PC-9 (cell line): Measurements from ENCODE around the gene PAM16. TPM values are rescaled to one million over a fixed set of nuclear protein-coding genes. Genes with fewer than 3 reads are reported as not detected.

Source experiments
- BruUV-seq: library from RNA; stranded (reverse); fragments of 400-500 nt; replicated peaks from 2 replicates; lab custom pipeline; 2021; lab: Mats Ljungman, UMichigan
- CTCF ChIA-PET: fragments of 300-600 bp; sonication (Branson Sonifier 250); formaldehyde crosslinking; loops from one replicate; lab custom pipeline; 2022; ENCODE audit warnings: antibody characterized with exemption; lab: Charles Lee
- POLR2A ChIA-PET: fragments of 300-600 bp; sonication (Branson Sonifier 250); formaldehyde crosslinking; loops from one replicate; lab custom pipeline; 2022; ENCODE audit warnings: antibody characterized with exemption; ENCODE audit not compliant: unreplicated experiment; lab: Charles Lee
- DNase-seq, 2 experiments: peaks; one replicate each; pipeline versions ENCODE4 v3.0.0 to v3.0.0-alpha.2; 2015 to 2022; ENCODE audit warnings: mixed read lengths in 1 of 2
- H2AFZ ChIP-seq: fragments of 200-600 bp; sonication (generic); 2 replicates; pipeline ENCODE4 v1.8.1; 2017; ENCODE audit warnings: antibody characterized with exemption
- H3F3A ChIP-seq: fragments of 200-600 bp; sonication (generic); 2 replicates; pipeline ENCODE4 v1.8.1; 2017; ENCODE audit warnings: antibody characterized with exemption, mild to moderate bottlenecking, low read depth; ENCODE audit not compliant: insufficient read depth
- H3K27ac ChIP-seq: fragments of 200-600 bp; sonication (generic); 2 replicates; pipeline ENCODE4 v1.6.1; 2016; ENCODE audit warnings: mixed run types
- H3K27me3 ChIP-seq: fragments of 200-600 bp; sonication (generic); 2 replicates; pipeline ENCODE4 v1.6.1; 2016; ENCODE audit warnings: low read depth, mixed run types; ENCODE audit not compliant: insufficient read depth
- H3K36me3 ChIP-seq: fragments of 200-600 bp; sonication (generic); 2 replicates; pipeline ENCODE4 v1.6.1; 2016; ENCODE audit warnings: low read depth, mixed run types
- H3K4me1 ChIP-seq: fragments of 200-600 bp; sonication (generic); replicated peaks from 2 replicates; pipeline ENCODE4 v1.6.1; 2016; ENCODE audit warnings: mixed run types; ENCODE audit not compliant: insufficient read depth
- H3K4me2 ChIP-seq: fragments of 200-600 bp; sonication (generic); 2 replicates; pipeline ENCODE4 v1.6.1; 2017; ENCODE audit warnings: mixed run types
- H3K4me3 ChIP-seq: fragments of 200-600 bp; sonication (generic); 2 replicates; pipeline ENCODE4 v1.6.1; 2016; ENCODE audit warnings: mixed run types
- H3K79me2 ChIP-seq: fragments of 200-600 bp; sonication (generic); 2 replicates; pipeline ENCODE4 v1.6.1; 2017; ENCODE audit warnings: low read depth, mixed run types
- H3K9me2 ChIP-seq: fragments of 200-600 bp; sonication (generic); 2 replicates; pipeline ENCODE4 v1.8.1; 2017; ENCODE audit warnings: mild to moderate bottlenecking; ENCODE audit not compliant: insufficient read depth
- H3K9me3 ChIP-seq: fragments of 200-600 bp; sonication (generic); 2 replicates; pipeline ENCODE4 v1.8.1; 2016; ENCODE audit warnings: low read depth; ENCODE audit not compliant: insufficient read depth
- H4K20me1 ChIP-seq: fragments of 200-600 bp; sonication (generic); 2 replicates; pipeline ENCODE4 v1.8.1; 2017; ENCODE audit not compliant: insufficient read depth
- CTCF ChIP-seq: fragments of 200-600 bp; sonication (generic); conservative IDR thresholded peaks from 2 replicates; pipeline ENCODE4 v1.6.1; 2017; ENCODE audit warnings: mixed run types, antibody characterized with exemption, mild to moderate bottlenecking, moderate library complexity
- EZH2 ChIP-seq: fragments of 200-600 bp; sonication (generic); IDR thresholded peaks from 2 replicates; pipeline ENCODE4 v1.8.0; 2017; ENCODE audit warnings: antibody characterized with exemption, low read depth
- intact Hi-C: fragments of 100-400 bp; cut with micrococcal nuclease; formaldehyde crosslinking; loops from one replicate; pipeline ENCODE4 v1.10.0; 2022; ENCODE audit not compliant: unreplicated experiment
- total RNA-seq: library from RNA; stranded (reverse); gene quantifications from 2 replicates; pipeline ENCODE4 v1.2.3, GENCODE V29; 2021

Gene PAM16
- total RNA-seq, 1 experiment from 2014 or later: 95.9 TPM

GRCh38 chr16:4375717-4376116, 24.6 kb upstream of the PAM16 start:
- Histone ChIP-seq H3K36me3 (no peaks in the 10 kb centered on the region), H3K9me3 (no peaks in the 10 kb centered on the region), H3K4me1 (peaks cover 55% of the 10 kb centered on the region), H3F3A (peaks cover 35% of the 10 kb centered on the region), H3K4me3 (no peak overlapping the region), H2AFZ (no peak overlapping the region), H3K79me2 (peaks cover 23% of the 10 kb centered on the region), H3K9me2 (no peaks in the 10 kb centered on the region), H4K20me1 (peaks cover 21% of the 10 kb centered on the region; the same call in 1 of the 2 replicates), H3K27me3 (no peaks in the 10 kb centered on the region), H3K4me2 (peak overlapping the region; percentile 97), H3K27ac (peak overlapping the region; percentile 74)
- ChIA-PET CTCF (interaction anchor here (1.2 kb wide), 2 partner anchors 17 to 26 kb away, joined by 4 to 7 read pairs; no protein-coding TSS in a partner anchor), POLR2A (interaction anchor here (0.5 to 2.9 kb wide), 7 partner anchors 12 to 78 kb away, joined by 3 to 22 read pairs (median 5); no protein-coding TSS in a partner anchor)
- intact Hi-C loops: loop anchor here (1.0 to 5.0 kb wide), 4 partner anchors 13 to 572 kb away; partner anchors contain the start of gene TFAP4
- BruUV-seq: TSS peak; percentile 13
- TF ChIP-seq CTCF (no peak), EZH2 (no peak)
- peak; percentile 60 to 71 for DNase-seq

- ChIA-PET CTCF (interaction anchor here (0.5 to 1.2 kb wide), 6 partner anchors 15 to 85 kb away, joined by 3 to 18 read pairs (median 4); no protein-coding TSS in a partner anchor), POLR2A (interaction anchor here (0.5 to 2.9 kb wide), 7 partner anchors 14 to 738 kb away, joined by 4 to 22 read pairs (median 5); no protein-coding TSS in a partner anchor)
- Histone ChIP-seq H3K4me2 (peak overlapping the region; percentile 97), H3K27me3 (no peaks in the 10 kb centered on the region), H3K27ac (peak overlapping the region; percentile 62), H3K79me2 (peaks cover 23% of the 10 kb centered on the region), H4K20me1 (peaks cover 21% of the 10 kb centered on the region; the same call in 1 of the 2 replicates), H3K9me2 (no peaks in the 10 kb centered on the region), H3K4me1 (peaks cover 70% of the 10 kb centered on the region), H3K4me3 (peak overlapping the region; percentile 61; the same call in 1 of the 2 replicates), H3K9me3 (no peaks in the 10 kb centered on the region), H3F3A (peaks cover 37% of the 10 kb centered on the region), H2AFZ (no peak overlapping the region), H3K36me3 (no peaks in the 10 kb centered on the region)
- intact Hi-C loops: no loop called here
- DNase-seq: peak; percentile 59 to 85
- no TSS peak for BruUV-seq
- TF ChIP-seq EZH2: no peak
- no peak for TF ChIP-seq CTCF
Observed at GRCh38 chr16:4373909-4374742, 23.0 kb upstream of the PAM16 start.

- H3K9me2 ChIP-seq: no peaks in the 10 kb centered on the region
- H3F3A ChIP-seq: peaks cover 42% of the 10 kb centered on the region
- BruUV-seq: no TSS peak
- peak overlapping the region; percentile 62 for H3K27ac ChIP-seq
- intact Hi-C loops: no loop called here
- no peaks in the 10 kb centered on the region for H3K27me3 ChIP-seq
- peak overlapping the region; percentile 97 for H3K4me2 ChIP-seq
- peak overlapping the region; percentile 61; the same call in 1 of the 2 replicates for H3K4me3 ChIP-seq
- peaks cover 23% of the 10 kb centered on the region for H3K79me2 ChIP-seq
- no peak for DNase-seq
- no peaks in the 10 kb centered on the region for H3K36me3 ChIP-seq
- peaks cover 21% of the 10 kb centered on the region; the same call in 1 of the 2 replicates for H4K20me1 ChIP-seq
- H2AFZ ChIP-seq: no peak overlapping the region
- TF ChIP-seq EZH2 (no peak), CTCF (no peak)
- CTCF ChIA-PET: interaction anchor here (0.5 to 1.2 kb wide), 7 partner anchors 14 to 85 kb away, joined by 3 to 18 read pairs (median 4); no protein-coding TSS in a partner anchor
- H3K9me3 ChIP-seq: no peaks in the 10 kb centered on the region
- H3K4me1 ChIP-seq: peaks cover 77% of the 10 kb centered on the region
- POLR2A ChIA-PET: interaction anchor here (0.5 to 2.9 kb wide), 7 partner anchors 15 to 737 kb away, joined by 4 to 22 read pairs (median 5); no protein-coding TSS in a partner anchor
Observed at GRCh38 chr16:4373356-4373908, 22.3 kb upstream of the PAM16 start.
